ENCODE data around the gene LRP5. TPM values are rescaled to one million over a fixed set of nuclear protein-coding genes. Genes with fewer than 3 reads are reported as not detected.

LRP5 gene
- total and polyA plus RNA-seq, 9 of the 15 experiments (the other 6 are each of a cell fraction or from before 2014, with no cell fraction given) = 0.48 to 44.2 (median 13.5) TPM

GRCh38 chr11:68488623-68489022 lies 176.2 kb downstream of the LRP5 start:
- in situ Hi-C loops (cut with MboI) = no loop called here
- Histone ChIP-seq H3K4me2 (ENCODE audit: insufficient read depth, low read length) (no peak overlapping the region), H2AFZ (ENCODE audit: low read depth, low read length) (no peak overlapping the region), H4K20me1 (replicated peaks; ENCODE audit: control insufficient read depth, insufficient read depth, low read length) (peaks cover 6% of the 10 kb centered on the region; the same call in 1 of the 2 replicates), H3K9me3 (replicated peaks; ENCODE audit: control insufficient read depth, insufficient read depth, low read depth, low read length) (no peaks in the 10 kb centered on the region), H3K4me3 (no peak overlapping the region), H3K9ac (ENCODE audit: insufficient read depth in 1 of 2, low read depth in 2 of 2, low read length in 2 of 2) (no peak overlapping the region), H3K4me1 (replicated peaks in 1 of 2; ENCODE audit: control insufficient read depth in 2 of 2, insufficient read depth in 2 of 2, low read length in 2 of 2) (no peaks in the 10 kb centered on the region; a peak in 1 of 5 replicates), H3K9me1 (ENCODE audit: control insufficient read depth, insufficient read depth, low read length) (peaks cover 3% of the 10 kb centered on the region), H3K27ac (ENCODE audit: extremely low read depth, low read depth, low read length) (no peak overlapping the region), H3K27me3 (ENCODE audit: control insufficient read depth in 2 of 2, insufficient read depth in 2 of 2, low read length in 2 of 2) (no peaks in the 10 kb centered on the region), H3K36me3 (ENCODE audit: control insufficient read depth, insufficient read depth, low read length) (0 out of 3 replicates have a peak, but pooled peaks cover 5% of the 10 kb centered on the region), H3K79me2 (ENCODE audit: control insufficient read depth, insufficient read depth, low read length) (peaks cover 98% of the 10 kb centered on the region)
- 100% methylated on average over 1 of the region's 1 CpG for WGBS (ENCODE audit: insufficient coverage, low coverage, missing lambda C conversion rate)
- intact Hi-C loops (cut with micrococcal nuclease) = no loop called here
- DNase-seq (ENCODE audit: extremely low read depth in 1 of 4, low spot score in 3 of 4) = no peak
- no peak; the same call in 2 of the 3 replicates for ATAC-seq
- ChIA-PET POLR2A (interaction anchor here (1.1 to 1.5 kb wide), 4 partner anchors 11 to 18 kb away, joined by 3 to 6 read pairs (median 4); no protein-coding TSS in a partner anchor), CTCF (ENCODE audit: low intra/inter-chr PET ratio) (no interaction called here)
- no peak for FAIRE-seq
- TF ChIP-seq PRMT5 (CRISPR knock-in tag; IDR thresholded peaks at IDR 0.05) = no peak
- no peak for TF ChIP-seq HOXB6 (CRISPR knock-in tag; IDR thresholded peaks at IDR 0.05; ENCODE audit: borderline replicate concordance)
- TF ChIP-seq, protein P1, sequence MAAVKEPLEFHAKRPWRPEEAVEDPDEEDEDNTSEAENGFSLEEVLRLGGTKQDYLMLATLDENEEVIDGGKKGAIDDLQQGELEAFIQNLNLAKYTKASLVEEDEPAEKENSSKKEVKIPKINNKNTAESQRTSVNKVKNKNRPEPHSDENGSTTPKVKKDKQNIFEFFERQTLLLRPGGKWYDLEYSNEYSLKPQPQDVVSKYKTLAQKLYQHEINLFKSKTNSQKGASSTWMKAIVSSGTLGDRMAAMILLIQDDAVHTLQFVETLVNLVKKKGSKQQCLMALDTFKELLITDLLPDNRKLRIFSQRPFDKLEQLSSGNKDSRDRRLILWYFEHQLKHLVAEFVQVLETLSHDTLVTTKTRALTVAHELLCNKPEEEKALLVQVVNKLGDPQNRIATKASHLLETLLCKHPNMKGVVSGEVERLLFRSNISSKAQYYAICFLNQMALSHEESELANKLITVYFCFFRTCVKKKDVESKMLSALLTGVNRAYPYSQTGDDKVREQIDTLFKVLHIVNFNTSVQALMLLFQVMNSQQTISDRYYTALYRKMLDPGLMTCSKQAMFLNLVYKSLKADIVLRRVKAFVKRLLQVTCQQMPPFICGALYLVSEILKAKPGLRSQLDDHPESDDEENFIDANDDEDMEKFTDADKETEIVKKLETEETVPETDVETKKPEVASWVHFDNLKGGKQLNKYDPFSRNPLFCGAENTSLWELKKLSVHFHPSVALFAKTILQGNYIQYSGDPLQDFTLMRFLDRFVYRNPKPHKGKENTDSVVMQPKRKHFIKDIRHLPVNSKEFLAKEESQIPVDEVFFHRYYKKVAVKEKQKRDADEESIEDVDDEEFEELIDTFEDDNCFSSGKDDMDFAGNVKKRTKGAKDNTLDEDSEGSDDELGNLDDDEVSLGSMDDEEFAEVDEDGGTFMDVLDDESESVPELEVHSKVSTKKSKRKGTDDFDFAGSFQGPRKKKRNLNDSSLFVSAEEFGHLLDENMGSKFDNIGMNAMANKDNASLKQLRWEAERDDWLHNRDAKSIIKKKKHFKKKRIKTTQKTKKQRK (IDR thresholded peaks at IDR 0.05; ENCODE audit: borderline replicate concordance, low read depth, low read length) = no peak
- no peak for TF ChIP-seq CXXC5 (CRISPR knock-in tag; IDR thresholded peaks at IDR 0.05)
- TF ChIP-seq MAFK (IDR thresholded peaks at IDR 0.05; ENCODE audit: low read length) = no peak
- TF ChIP-seq ADNP (tag; IDR thresholded peaks at IDR 0.05) = no peak
- TF ChIP-seq ZNF316 (IDR thresholded peaks at IDR 0.05) = no peak
- no peak for TF ChIP-seq MTF1 (CRISPR knock-in tag; IDR thresholded peaks at IDR 0.05; ENCODE audit: borderline replicate concordance)
- no peak for TF ChIP-seq FOXJ3 (CRISPR knock-in tag; IDR thresholded peaks at IDR 0.05)
- TF ChIP-seq SRSF1 (IDR thresholded peaks at IDR 0.05; ENCODE audit: low read depth, low read length) = no peak
- no peak for TF ChIP-seq NCOA1 (IDR thresholded peaks at IDR 0.05; ENCODE audit: low read depth)
- TF ChIP-seq CLOCK (CRISPR knock-in tag; IDR thresholded peaks at IDR 0.05; ENCODE audit: borderline replicate concordance) = no peak
- TF ChIP-seq ZNF707 (CRISPR knock-in tag; conservative IDR thresholded peaks at IDR 0.05) = no peak
- no peak for TF ChIP-seq YY1 (IDR thresholded peaks at IDR 0.05; ENCODE audit: borderline replicate concordance in 1 of 3, control insufficient read depth in 1 of 3, extremely low read depth in 1 of 3, insufficient read depth in 3 of 3, insufficient read length in 1 of 3, insufficient replicate concordance in 2 of 3, low read depth in 1 of 3, low read length in 2 of 3)
- no TSS peak for BruUV-seq (replicated peaks)

Measured in K562 (cell line).